ENCODE results near the gene LRRC4.
A peak's percentile ranks its signal among the peaks of the same experiment; 100 is the strongest.

GRCh38 chr7:128031901-128032604 lies 816 bp upstream of the LRRC4 start:
- TF ChIP-seq CTCF (IDR thresholded peaks at IDR 0.05 in 8 of 11, conservative IDR thresholded peaks at IDR 0.05 in 3 of 11) (peak in 7 of 11 experiments; percentile 10 to 38 (median 27)), POLR2A (IDR thresholded peaks at IDR 0.05) (peak in 1 of 3 donors; percentile 32), POLR2AphosphoS5 (IDR thresholded peaks at IDR 0.05) (peak; percentile 69 to 83 (median 72))

Measured in spleen (tissue), 7 donors.